GM21360 (cell line): Measurements from ENCODE around the gene TSEN2.
"Not testable (repeated sequence)": the region's sequence is repeated elsewhere in the genome, so short reads cannot be mapped to it uniquely, and the experiment has no call there.

Experiments used
- ATAC-seq: cut with Tn5 transposase; IDR thresholded peaks from one replicate; pipeline ENCODE4 v1.9.1; 2021; ENCODE audit warnings: mild to moderate bottlenecking, moderate library complexity; ENCODE audit not compliant: unreplicated experiment

The TSEN2 gene

GRCh38 chr3:12501360-12502020 is 17.2 kb downstream of the TSEN2 start:
- no peak for ATAC-seq

GRCh38 chr3:12503126-12503957 is 19.1 kb downstream of the TSEN2 start:
- ATAC-seq: no peak

GRCh38 chr3:12506201-12506709 is 22.0 kb downstream of the TSEN2 start:
- ATAC-seq: no peak

- ATAC-seq: no peak
These were observed 23.5 kb downstream of the TSEN2 start for GRCh38 chr3:12507591-12508281.

GRCh38 chr3:12508291-12508700 is 24.0 kb downstream of the TSEN2 start:
- no peak for ATAC-seq

- ATAC-seq: no peak
These were observed 25.2 kb downstream of the TSEN2 start for GRCh38 chr3:12509466-12509865.

GRCh38 chr3:12512534-12513118 is 28.3 kb downstream of the TSEN2 start:
- ATAC-seq: no peak

- no peak for ATAC-seq
These were observed 29.6 kb downstream of the TSEN2 start for GRCh38 chr3:12513694-12514446.

GRCh38 chr3:12515631-12516030 is 31.4 kb downstream of the TSEN2 start:
- no peak for ATAC-seq

- ATAC-seq: no peak
These were observed 32.6 kb downstream of the TSEN2 start for GRCh38 chr3:12516873-12517272.

GRCh38 chr3:12518261-12519028 is 34.2 kb downstream of the TSEN2 start:
- ATAC-seq: no peak

- ATAC-seq: no peak
These were observed 36.7 kb downstream of the TSEN2 start for GRCh38 chr3:12521010-12521409.

- no peak for ATAC-seq
These were observed 38.4 kb downstream of the TSEN2 start for GRCh38 chr3:12522721-12523120.

GRCh38 chr3:12527757-12528143 is 43.5 kb downstream of the TSEN2 start:
- ATAC-seq: no peak

- ATAC-seq: no peak
These were observed 47.9 kb downstream of the TSEN2 start for GRCh38 chr3:12532182-12532581.

- ATAC-seq: no peak
These were observed 52.1 kb downstream of the TSEN2 start for GRCh38 chr3:12536423-12536822.

- ATAC-seq: no peak
These were observed 57.3 kb downstream of the TSEN2 start for GRCh38 chr3:12541625-12542024.

GRCh38 chr3:12543497-12543896 is 59.2 kb downstream of the TSEN2 start:
- not testable (repeated sequence) for ATAC-seq

- no peak for ATAC-seq
These were observed 60.6 kb downstream of the TSEN2 start for GRCh38 chr3:12544652-12545472.
